Measurements from ENCODE around the gene FOXI2.

- TF ChIP-seq CTCF (IDR thresholded peaks at IDR 0.05) (no peak), EZH2 (IDR thresholded peaks at IDR 0.05) (no peak), EZH2phosphoT487 (IDR thresholded peaks at IDR 0.05) (no peak)
These were observed 8.9 kb downstream of the FOXI2 start for GRCh38 chr10:127745861-127746260.

Data from neural progenitor cell (in vitro differentiated cells).